Stimulated activated memory B cell treated with anti-CD40 and anti-IgM and Interleukin-4, amounts not matched to agents 10 μg/mL and 1 μg/mL and 100 μg/mL, for 72 hours (primary cell): ENCODE measurements around the gene DDAH2.
"Not testable (repeated sequence)": the region's sequence is repeated elsewhere in the genome, so short reads cannot be mapped to it uniquely, and the experiment has no call there.

Experiments used
- ATAC-seq: fragments of 150-1000 bp; cut with Tn5 transposase; 2 replicates; pipeline ENCODE4 v1.10.0; 2021
- H3K27ac Mint-ChIP-seq: one replicate; pipeline ENCODE4 v1.8.0; 2022; ENCODE audit warnings: mild to moderate bottlenecking, mixed read lengths
- H3K27me3 Mint-ChIP-seq: one replicate; pipeline ENCODE4 v1.8.0; 2022; ENCODE audit warnings: mixed read lengths
- H3K36me3 Mint-ChIP-seq: one replicate; pipeline ENCODE4 v1.8.0; 2022; ENCODE audit warnings: mixed read lengths
- H3K4me1 Mint-ChIP-seq: one replicate; pipeline ENCODE4 v1.8.0; 2022; ENCODE audit warnings: mixed read lengths
- H3K4me3 Mint-ChIP-seq: one replicate; pipeline ENCODE4 v1.8.0; 2022; ENCODE audit warnings: mild to moderate bottlenecking, moderate library complexity, mixed read lengths
- H3K9me3 Mint-ChIP-seq: one replicate; pipeline ENCODE4 v1.8.0; 2022; ENCODE audit warnings: mixed read lengths

Gene DDAH2

DNA sequence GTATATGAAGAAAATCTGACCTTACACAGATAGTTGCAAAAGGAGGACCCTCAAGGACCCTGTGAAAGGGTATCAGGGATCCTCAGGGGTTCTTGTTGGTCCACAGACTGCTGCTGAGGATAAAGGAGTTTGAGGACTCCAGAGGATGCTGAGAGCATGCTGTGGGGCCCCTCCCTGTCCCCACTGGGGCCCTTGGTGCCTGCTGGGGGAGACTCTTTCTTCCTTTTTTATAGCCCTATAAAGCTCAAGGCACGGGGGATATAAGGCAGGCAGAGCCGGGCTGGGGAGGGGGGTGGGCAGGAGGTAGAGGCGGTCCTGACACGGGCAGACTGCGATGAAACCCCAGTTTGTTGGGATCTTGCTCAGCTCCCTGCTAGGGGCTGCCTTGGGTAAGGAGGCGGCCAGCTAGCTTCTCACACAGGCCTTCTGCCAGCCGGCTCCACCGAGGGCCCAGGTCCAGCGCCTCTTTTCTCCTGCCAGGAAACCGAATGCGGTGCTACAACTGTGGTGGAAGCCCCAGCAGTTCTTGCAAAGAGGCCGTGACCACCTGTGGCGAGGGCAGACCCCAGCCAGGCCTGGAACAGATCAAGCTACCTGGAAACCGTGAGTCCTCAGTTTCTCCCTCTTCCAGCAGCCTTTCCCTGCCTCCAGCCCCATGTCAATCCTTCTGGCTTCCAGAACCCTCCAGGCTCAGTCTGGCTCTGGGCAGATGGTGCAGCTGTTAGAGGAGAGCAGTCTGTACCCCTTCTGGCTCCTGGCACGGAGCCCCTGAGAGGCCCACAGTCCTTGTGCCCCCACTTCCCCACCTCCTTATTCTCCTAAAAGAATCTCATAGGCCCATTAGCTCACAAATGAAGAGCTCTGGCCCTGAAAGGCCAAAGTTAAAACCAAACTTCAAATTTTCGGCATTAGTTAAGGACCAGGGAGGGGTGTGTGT, 13.8 kb downstream of the DDAH2 start, which contains the start of gene LY6G6D:
TSS of gene LY6G6D (plus strand) at position 327 of the 937 bp plus-strand sequence. CDS start at position 335, 8 bp downstream.
- Mint-ChIP-seq H3K4me3 (no peak within 1 kb of the TSS), H3K9me3 (no peaks in the 10 kb centered on the region), H3K36me3 (no peaks in the 10 kb centered on the region), H3K27ac (no peak within 1 kb of the TSS), H3K4me1 (peaks cover 23% of the 10 kb centered on the region), H3K27me3 (no peaks in the 10 kb centered on the region)
- no peak for ATAC-seq

DNA sequence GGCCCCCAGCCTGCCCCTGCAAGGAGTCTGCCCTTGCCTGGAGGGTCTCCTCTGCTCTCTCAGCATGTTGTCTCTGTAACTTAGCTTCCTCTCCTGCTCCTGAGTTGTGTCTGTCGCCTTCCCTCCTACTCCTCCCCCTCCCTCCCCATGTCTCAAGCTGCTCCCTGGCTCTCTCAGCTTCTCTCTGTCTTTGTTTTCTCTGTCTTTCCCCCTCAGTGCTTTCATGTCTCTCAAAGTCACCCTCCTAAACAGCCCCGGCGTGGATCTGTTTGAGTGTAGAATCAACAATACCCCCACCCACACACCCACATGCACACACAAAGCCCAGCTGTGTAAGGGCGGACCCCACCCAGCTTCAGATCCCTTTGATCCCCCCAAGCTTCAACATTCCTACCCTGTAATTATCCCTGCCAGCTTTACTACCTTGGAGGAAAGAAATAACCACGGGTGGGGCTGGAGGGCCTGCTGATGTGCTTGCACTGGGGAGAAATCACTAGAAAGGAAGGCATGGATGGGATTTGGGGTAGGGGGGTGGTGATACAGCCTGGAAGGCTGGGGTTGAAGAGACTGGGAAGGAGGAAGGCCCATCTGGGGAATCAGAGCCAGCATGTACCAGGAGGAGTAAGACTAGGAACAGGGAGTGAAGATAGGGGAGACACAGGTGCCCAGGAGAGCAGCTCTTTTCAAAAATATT, 15.0 kb downstream of the DDAH2 start:
- H3K27me3 Mint-ChIP-seq: no peaks in the 10 kb centered on the region
- H3K4me1 Mint-ChIP-seq: peaks cover 23% of the 10 kb centered on the region
- no peak overlapping the region for H3K4me3 Mint-ChIP-seq
- no peak overlapping the region for H3K27ac Mint-ChIP-seq
- no peak for ATAC-seq
- H3K9me3 Mint-ChIP-seq: no peaks in the 10 kb centered on the region
- no peaks in the 10 kb centered on the region for H3K36me3 Mint-ChIP-seq

DNA sequence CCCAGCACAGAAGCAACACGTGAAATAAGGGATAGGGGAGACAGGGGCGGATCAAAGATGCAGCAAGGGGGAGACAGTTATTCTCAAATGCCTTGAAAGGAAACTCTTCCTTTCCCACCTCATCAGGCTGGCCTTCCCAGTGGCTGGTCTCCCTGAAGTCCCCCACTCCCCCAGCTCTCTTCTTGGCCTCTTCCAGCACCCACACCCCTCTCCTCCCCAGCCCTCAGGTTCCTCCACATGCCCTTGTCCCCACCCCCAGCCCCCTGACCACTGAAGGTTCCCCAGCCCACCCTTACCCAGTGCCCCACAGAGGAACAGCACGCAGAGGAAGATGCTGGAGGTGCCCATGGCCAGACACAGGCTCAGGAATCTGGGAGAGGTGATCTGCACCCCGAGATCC, 15.6 kb downstream of the DDAH2 start:
- Mint-ChIP-seq H3K4me1 (peaks cover 23% of the 10 kb centered on the region), H3K36me3 (no peaks in the 10 kb centered on the region), H3K27ac (no peak overlapping the region), H3K27me3 (no peaks in the 10 kb centered on the region), H3K4me3 (no peak overlapping the region), H3K9me3 (no peaks in the 10 kb centered on the region)
- no peak for ATAC-seq

DNA sequence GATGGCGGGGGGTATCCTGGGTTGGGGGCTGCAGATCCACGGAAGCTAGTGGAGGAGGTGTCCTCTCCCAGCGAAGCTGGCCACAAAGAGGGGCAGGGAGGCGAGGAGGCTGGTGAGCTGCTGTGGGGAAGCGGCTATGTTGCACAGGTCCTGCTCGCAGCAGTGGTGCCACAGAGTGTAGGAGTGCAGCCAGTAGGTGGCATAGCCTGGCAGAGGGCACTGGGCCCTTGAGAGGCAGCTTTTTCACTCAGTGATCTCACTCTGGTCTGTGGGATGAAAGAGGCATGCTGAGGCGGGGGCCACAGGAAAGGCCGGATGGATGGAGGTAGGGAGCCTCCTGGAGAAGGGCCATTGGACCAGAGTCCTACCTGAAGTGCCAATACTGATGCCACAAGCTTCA, 16.8 kb downstream of the DDAH2 start:
- H3K27me3 Mint-ChIP-seq: no peaks in the 10 kb centered on the region
- H3K9me3 Mint-ChIP-seq: no peaks in the 10 kb centered on the region
- H3K4me3 Mint-ChIP-seq: no peak overlapping the region
- H3K4me1 Mint-ChIP-seq: peaks cover 23% of the 10 kb centered on the region
- ATAC-seq: peak; percentile 70
- H3K36me3 Mint-ChIP-seq: no peaks in the 10 kb centered on the region
- H3K27ac Mint-ChIP-seq: no peak overlapping the region

DNA sequence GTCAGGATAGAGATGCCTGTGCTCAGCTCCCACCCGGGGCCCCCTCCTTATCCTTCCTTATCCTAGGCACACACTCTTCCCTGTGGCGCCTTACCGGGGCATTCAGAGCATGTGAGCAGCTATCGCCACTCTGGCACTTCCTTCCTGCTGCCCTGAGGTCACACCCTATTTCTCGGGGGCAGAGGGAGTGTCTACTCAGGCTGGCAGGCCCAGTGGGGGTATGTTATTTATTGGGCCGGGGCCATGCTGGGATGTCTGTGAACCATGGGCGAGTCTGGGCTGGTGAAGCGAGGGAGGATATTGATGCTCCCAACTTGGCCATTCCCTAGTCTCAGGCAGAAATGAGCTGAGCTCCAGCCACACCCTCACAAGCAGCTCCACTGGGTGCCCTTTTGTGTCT, 17.9 kb downstream of the DDAH2 start:
- Mint-ChIP-seq H3K4me3 (no peak overlapping the region), H3K27ac (peak overlapping the region; percentile 56), H3K9me3 (no peaks in the 10 kb centered on the region), H3K36me3 (no peaks in the 10 kb centered on the region), H3K27me3 (no peaks in the 10 kb centered on the region), H3K4me1 (peaks cover 23% of the 10 kb centered on the region)
- ATAC-seq: no peak

DNA sequence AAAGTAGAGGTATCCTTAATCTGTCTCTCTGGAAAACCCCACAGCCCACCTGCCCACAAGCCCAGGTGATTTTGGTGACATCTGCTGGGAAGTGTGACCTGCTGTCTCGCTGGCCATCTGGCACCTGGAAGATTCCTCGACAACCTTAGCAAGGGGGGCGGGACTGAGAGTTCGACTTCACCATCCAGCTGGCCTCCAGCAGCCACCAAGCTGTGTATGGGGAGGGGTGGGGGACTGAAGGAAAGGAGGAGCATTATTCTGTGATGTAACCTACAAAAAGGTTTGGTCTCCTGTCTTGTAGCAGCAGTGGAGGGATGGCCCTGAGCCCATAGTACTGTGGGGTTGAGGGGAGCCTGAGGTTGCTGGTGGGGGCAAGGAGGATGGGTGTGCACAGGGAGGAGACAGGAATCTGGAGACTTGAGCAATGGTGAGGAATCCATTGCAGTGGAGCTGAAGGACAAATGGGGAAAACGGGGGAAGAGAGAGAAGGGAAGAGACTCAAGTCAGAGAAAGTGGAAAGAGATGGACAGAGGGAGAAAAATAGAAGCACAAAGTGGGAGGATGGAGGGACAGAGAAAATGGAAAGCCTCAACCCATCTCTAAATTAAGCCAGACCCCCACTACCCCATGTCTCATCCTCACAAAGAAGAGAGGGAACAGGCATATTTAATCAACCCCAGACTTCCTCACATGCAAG, 18.4 kb downstream of the DDAH2 start:
- H3K27me3 Mint-ChIP-seq: no peaks in the 10 kb centered on the region
- no peaks in the 10 kb centered on the region for H3K36me3 Mint-ChIP-seq
- H3K4me1 Mint-ChIP-seq: peaks cover 23% of the 10 kb centered on the region
- peak overlapping the region; percentile 3 for H3K4me3 Mint-ChIP-seq
- no peak for ATAC-seq
- peak overlapping the region; percentile 56 for H3K27ac Mint-ChIP-seq
- no peaks in the 10 kb centered on the region for H3K9me3 Mint-ChIP-seq

DNA sequence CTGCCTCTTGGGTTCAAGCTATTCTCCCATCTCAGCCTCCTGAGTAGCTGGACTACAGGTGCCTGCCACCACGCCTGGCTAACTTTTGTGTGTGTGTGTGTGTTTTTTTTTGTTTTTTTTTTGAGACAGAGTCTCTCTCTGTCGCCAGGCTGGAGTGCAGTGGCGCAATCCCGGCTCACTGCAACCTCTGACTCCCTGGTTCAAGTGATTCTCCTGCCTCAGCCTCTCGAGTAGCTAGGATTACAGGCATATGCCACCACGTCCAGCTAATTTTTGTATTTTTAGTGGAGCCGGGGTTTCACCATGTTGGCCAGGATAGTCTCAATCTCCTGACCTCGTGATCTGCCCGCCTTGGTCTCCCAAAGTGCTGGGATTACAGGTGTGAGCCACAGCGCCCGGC, 19.9 kb downstream of the DDAH2 start:
- ATAC-seq, H3K9me3 Mint-ChIP-seq, H3K27ac Mint-ChIP-seq: not testable (repeated sequence)

DNA sequence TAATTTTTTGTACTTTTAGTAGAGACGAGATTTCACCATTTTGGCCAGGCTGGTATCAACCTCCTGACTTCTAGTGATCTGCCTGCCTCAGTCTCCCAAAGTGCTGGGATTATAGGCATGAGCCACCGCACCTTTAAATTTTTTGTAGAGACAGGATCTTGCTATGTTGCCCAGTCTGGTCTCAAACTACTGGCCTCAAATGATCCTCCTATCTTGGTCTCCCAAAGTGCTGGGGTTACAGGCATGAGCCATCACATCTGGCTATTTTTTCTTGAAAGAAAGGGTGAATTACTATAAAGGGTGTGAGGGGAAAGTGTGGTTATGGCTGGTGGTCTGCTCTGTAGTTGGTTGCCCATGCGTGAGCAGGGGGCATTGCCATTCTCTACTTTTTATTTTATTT, 20.9 kb downstream of the DDAH2 start:
- ATAC-seq: no peak

More for the DNA sequence above, 19.9 kb downstream of the DDAH2 start:
- not testable (repeated sequence) for H3K4me3 Mint-ChIP-seq, H3K27me3 Mint-ChIP-seq, H3K36me3 Mint-ChIP-seq
- H3K4me1 Mint-ChIP-seq: peaks cover 23% of the 10 kb centered on the region

DNA sequence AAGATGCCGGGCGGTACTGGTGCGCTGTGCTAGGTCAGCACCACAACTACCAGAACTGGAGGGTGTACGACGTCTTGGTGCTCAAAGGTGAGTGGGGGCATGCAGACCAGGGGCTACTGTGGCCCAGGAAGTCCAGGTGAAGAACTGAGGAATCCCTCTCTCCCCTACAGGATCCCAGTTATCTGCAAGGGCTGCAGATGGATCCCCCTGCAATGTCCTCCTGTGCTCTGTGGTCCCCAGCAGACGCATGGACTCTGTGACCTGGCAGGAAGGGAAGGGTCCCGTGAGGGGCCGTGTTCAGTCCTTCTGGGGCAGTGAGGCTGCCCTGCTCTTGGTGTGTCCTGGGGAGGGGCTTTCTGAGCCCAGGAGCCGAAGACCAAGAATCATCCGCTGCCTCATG, 21.4 kb downstream of the DDAH2 start:
- no peak overlapping the region for H3K27ac Mint-ChIP-seq
- no peaks in the 10 kb centered on the region for H3K36me3 Mint-ChIP-seq
- H3K4me1 Mint-ChIP-seq: peaks cover 23% of the 10 kb centered on the region
- no peak overlapping the region for H3K4me3 Mint-ChIP-seq
- H3K9me3 Mint-ChIP-seq: no peaks in the 10 kb centered on the region
- no peak for ATAC-seq
- H3K27me3 Mint-ChIP-seq: no peaks in the 10 kb centered on the region

More for the DNA sequence above, 20.9 kb downstream of the DDAH2 start:
- Mint-ChIP-seq H3K9me3 (no peaks in the 10 kb centered on the region), H3K4me1 (peaks cover 23% of the 10 kb centered on the region), H3K4me3 (no peak overlapping the region), H3K36me3 (no peaks in the 10 kb centered on the region), H3K27ac (no peak overlapping the region), H3K27me3 (no peaks in the 10 kb centered on the region)

DNA sequence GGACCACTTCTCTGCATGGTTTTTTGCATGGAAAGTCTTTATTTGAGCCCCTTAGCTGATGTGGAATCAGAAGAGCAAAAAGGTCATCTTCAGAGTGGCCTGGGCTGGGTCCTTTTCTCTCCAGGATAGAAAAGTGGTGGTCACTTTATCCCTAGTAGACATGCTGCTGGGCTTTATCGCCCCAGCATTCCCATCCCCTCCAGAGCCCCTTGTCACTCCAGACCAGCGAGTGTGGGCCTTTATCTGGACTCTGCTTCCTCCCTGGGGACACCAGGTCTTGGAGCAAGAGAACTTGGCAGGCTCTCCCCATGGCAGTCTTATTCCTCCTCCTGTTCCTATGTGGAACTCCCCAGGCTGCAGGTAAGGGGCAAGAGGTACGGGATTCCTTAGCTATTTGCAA, 22.5 kb downstream of the DDAH2 start, which contains the start of gene LY6G6F:
TSS of gene LY6G6F (plus strand) at position 268 of the 400 bp plus-strand sequence. CDS start at position 309, 41 bp downstream.
- no peaks in the 10 kb centered on the region for H3K9me3 Mint-ChIP-seq
- H3K4me1 Mint-ChIP-seq: peaks cover 23% of the 10 kb centered on the region
- no peak within 1 kb of the TSS for H3K4me3 Mint-ChIP-seq
- H3K27me3 Mint-ChIP-seq: no peaks in the 10 kb centered on the region
- no peak for ATAC-seq
- no peak within 1 kb of the TSS for H3K27ac Mint-ChIP-seq
- no peaks in the 10 kb centered on the region for H3K36me3 Mint-ChIP-seq

DNA sequence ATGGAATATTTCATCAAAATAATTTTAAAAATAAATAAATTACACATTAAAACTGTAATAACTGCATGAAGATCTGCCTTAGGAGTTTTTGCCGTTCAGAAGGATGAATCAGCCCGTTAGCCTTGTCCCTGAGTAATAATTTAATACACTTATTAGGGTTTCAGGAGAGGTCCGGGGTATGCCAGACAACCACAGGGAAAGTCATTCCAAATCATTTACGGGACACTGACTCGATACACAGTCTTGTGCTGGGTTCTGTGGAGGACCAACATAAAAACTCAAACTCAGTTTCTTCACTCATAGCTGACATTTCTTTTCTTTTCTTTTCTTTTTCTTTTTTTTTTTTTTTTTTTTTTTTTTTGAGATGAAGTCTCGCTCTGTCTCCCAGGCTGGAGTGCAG, 23.2 kb downstream of the DDAH2 start:
- Mint-ChIP-seq H3K27ac (no peak overlapping the region), H3K4me1 (peaks cover 24% of the 10 kb centered on the region), H3K27me3 (no peaks in the 10 kb centered on the region), H3K4me3 (no peak overlapping the region), H3K9me3 (no peaks in the 10 kb centered on the region), H3K36me3 (no peaks in the 10 kb centered on the region)
- no peak for ATAC-seq

DNA sequence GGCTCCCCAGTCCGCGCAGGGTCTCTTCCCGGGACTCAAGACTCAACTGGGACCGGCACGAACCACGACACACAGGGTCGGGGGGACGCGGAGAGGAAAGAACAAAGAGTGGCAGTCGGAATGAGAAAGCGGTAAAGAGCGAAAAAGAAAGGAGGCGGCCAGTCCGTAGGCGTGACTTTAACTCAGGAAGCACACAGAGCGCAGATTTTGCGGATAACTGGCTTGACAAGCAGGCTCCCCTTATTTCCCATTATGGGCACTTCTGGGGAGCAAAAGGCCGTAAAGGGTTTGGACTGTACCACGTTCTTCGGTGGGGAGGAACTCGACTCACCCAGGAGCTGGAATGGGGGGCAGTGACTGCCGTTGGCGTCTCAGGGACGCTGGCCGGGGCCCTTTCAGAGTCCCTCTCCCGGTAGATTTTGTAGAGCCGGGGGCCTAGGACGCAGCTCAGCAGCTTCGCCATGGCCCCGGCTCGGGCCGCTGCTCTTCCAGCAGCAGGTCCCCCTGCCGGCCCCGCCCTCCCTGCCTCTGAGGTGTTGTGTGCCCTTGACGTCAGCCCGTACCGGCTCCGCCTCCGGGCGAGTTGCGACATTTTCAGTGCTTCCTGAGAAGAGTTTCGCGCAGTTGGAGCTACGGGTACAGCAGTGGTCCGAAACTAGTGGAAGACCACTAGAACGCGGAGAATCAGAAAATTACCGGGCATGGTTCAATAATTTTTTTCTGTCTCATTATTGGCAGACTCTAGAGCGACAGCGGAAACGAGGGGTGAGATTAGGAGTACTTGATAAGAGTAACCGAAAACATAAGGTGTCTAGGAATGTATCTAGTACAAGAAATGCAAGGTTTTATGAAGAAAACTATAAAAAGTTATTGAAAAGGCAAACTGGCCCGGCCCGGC, 26.0 kb downstream of the DDAH2 start, which contains the start of gene ABHD16A:
TSS of gene ABHD16A (minus strand) at position 506 of the 898 bp plus-strand sequence. CDS start at position 463, 43 bp downstream.
- Mint-ChIP-seq H3K9me3 (no peaks in the 10 kb centered on the region), H3K4me1 (peaks cover 20% of the 10 kb centered on the region), H3K27ac (peak within 1 kb of the TSS; percentile 96), H3K27me3 (no peaks in the 10 kb centered on the region), H3K4me3 (peak within 1 kb of the TSS; percentile 100), H3K36me3 (no peaks in the 10 kb centered on the region)
- ATAC-seq: peak; percentile 99

DNA sequence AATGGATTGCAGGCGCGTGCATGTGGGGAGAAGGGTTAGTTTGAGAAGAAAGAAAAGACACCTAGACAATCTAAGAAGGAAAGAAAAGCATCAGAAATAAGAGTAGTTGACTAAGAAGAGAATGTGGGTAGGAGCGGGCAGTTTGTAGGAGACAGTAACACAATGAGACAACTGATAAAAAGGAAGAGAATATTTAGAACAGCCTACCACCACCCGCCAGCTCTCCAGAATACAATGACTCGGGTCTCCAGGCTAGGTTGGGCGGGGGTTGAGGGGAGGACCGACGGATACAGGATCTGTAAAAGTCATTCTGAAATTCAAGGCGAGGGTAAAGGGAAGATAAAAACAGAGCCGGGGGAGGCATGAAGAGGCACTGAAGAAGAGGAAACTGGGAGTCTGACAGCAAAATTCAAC, 26.7 kb downstream of the DDAH2 start:
- no peaks in the 10 kb centered on the region for H3K9me3 Mint-ChIP-seq
- no peaks in the 10 kb centered on the region for H3K27me3 Mint-ChIP-seq
- H3K36me3 Mint-ChIP-seq: peaks cover 5% of the 10 kb centered on the region
- peak overlapping the region; percentile 100 for H3K4me3 Mint-ChIP-seq
- peak; percentile 4 for ATAC-seq
- peaks cover 27% of the 10 kb centered on the region for H3K4me1 Mint-ChIP-seq
- peak overlapping the region; percentile 96 for H3K27ac Mint-ChIP-seq

DNA sequence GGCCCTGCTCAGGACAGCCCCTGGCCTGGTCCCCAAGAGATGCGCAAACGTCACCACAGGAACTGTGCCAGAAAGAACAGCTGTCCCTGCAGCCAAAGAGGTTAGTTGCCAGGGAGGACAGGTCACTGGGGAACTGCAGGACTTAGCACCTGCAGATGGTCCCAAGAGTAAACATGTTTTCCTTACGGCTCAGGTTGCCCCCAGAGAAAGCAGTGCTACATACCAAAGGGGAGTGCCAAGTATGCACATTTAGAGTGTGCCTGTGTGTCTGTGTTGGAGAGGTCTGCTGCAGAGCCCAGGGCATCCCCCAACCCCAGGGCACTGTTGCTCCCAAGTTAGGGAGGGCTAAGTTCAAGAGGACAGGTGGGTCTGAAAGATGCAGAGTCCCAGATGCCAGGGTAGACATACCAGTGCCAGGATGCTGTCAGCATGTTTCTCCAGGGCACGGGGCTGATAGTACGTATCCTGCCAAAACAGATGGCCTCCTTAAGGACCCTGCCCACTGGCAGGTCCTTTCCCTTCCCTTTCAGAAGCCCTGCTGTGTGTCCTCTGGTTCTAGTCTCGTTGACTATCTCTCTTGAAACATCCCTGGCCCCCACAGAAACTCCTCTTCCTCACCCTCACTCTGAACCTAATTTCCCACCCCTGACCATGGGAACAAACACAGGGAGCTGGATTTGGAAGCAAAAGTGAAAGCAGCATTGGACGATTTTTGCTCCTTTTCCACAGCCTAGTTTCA, 27.3 kb downstream of the DDAH2 start:
- Mint-ChIP-seq H3K36me3 (peaks cover 10% of the 10 kb centered on the region), H3K9me3 (no peaks in the 10 kb centered on the region), H3K4me1 (peaks cover 30% of the 10 kb centered on the region), H3K27me3 (no peaks in the 10 kb centered on the region), H3K4me3 (peak overlapping the region; percentile 100), H3K27ac (peak overlapping the region; percentile 96)
- no peak for ATAC-seq
